Fibroblast of peridontal ligament (primary cell): Measurements from ENCODE around the gene GALNT7.
A peak's percentile ranks its signal among the peaks of the same experiment; 100 is the strongest.

Experiments
- DNase-seq: peaks from one replicate; pipeline ENCODE4 v3.0.0-alpha.2; 2010; ENCODE audit errors: extremely low read depth

GALNT7 gene

GRCh38 chr4:173233857-173234256 lies 65.2 kb downstream of the GALNT7 start:
- DNase-seq = no peak

- DNase-seq = no peak
These were observed 66.4 kb downstream of the GALNT7 start for GRCh38 chr4:173235050-173235449.

DNA sequence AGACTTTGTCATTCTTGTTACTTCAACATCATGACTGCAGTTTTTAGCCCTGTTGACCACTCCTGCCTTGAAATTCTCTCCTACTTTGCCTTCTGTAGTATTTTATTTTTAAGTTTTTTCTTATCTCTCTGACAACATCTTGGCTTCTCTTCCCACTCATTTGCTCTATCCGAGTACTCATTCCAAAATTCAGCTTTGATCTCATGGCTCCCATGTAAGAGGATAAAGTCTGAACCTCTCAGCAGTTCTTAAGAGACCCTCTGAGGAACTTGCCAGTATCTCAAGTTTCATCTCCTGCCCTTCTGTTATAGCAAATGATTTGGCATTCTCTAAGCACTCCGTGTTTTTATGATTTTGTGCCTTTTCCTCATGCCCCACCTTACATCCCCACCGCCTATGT lies 67.7 kb downstream of the GALNT7 start:
- no peak for DNase-seq

DNA sequence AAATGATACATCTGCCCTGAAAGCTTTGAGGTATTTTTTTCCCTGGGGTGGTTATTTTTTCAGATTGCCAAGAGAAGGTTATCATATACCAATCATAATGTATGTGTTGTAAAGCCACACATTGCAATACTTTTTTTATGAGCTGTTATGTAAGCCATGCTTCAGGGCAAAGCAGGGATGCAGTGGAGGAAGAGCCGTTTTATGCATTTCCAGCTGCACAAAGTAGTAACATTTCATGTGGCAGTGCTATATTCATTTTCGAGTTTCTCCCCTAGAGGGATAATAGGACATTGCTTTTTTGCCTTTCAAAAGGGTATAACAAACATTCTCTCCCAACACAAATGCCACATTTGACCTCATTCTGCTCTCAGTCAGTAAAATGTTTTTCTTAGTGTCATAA lies 68.5 kb downstream of the GALNT7 start:
- peak; percentile 29 for DNase-seq

GRCh38 chr4:173237762-173238161 lies 69.2 kb downstream of the GALNT7 start:
- no peak for DNase-seq

- DNase-seq = no peak
These were observed 72.1 kb downstream of the GALNT7 start for GRCh38 chr4:173240696-173241095.

DNA sequence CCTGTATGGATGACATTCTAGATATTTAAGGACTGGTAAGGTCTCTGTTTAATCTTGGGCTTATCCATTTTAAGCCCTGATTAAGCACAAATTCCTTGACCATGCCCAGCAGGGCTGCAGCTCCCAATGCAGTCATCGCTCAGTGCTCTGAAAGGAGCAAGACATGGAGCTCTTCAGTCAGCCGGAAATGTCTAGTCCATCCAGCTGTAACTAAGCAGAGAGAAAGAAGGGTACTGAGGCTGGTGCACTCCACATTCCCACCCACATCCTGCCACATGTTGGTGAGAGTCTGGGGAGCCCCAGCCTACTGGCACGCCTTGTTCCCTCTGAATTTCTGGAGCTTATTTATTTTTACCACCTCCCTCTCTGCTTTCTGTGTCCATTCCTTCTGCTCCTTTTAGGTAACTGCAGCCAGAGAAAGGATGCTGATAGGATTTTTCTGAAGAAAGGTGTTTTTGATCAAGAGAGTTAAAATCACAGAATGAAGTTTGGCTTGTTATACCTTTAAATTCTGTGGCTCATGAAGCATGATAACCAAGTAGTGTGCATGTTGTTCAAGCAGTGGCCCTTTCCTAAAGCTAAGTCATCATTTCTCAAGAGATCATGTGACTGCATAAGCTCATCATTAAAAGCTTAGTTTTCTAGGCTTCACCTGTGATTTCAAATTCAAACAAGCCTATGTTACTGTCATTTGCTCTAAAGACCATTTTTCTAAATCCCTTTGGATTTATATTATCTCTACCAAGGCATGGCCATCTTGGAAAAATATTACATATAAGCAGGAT lies 74.0 kb downstream of the GALNT7 start:
- DNase-seq = no peak

DNA sequence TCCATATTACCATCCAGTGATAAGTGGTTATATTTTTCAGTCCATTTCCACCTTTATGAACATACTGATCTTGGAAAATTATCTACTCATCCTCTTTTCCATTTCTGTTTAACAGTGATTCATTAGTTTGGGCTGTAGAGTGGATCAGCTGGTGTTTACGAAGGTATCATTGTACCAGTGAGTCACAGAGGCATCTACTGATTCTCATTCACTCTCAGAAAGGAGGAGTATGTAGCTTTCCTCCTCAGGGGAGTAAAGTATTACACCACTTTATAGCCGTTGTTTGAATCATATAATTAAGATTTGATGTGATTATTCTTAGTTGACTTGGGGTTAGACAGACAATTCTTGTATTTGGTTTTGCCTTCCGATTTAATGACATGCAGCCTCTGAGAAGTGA lies 74.7 kb downstream of the GALNT7 start:
- DNase-seq = peak; percentile 80

- DNase-seq = no peak
These were observed 75.5 kb downstream of the GALNT7 start for GRCh38 chr4:173243917-173244658.

DNA sequence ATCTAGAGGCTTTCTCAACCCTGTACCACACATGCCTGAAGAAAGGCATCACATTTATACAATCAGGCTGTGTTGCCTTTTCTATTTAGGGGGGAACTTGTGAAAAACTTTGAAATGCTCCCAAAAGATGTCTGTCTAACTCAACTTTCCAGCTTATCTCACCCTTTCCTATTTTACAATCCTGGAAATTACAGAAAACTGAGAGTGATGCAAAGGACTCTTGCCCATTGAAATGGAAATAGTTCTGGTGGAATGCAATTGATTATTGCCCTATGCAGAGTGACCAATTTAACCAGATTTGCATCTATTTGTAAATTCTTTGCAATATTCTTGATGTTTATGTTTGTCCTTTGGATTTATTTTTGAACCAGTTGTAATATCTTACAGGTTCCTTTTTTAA lies 77.3 kb downstream of the GALNT7 start:
- no peak for DNase-seq

DNA sequence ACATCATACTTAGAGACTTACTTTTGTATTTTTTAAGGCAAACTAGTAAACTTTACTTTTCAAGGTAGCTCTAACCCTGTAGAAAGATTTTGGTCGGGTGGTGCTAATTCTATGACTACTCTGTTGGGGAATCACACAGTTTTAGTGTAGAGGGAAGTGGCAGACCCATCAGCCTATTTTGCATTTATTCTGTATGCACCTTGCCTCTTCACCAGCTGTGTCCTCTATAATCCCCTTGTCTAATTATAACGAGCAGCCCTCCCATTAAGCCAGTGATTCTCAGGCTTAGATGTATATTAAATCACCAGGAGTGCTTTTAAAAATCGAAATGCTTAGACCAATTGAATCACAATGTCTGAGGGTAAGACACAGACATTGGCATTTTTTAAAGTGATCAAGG lies 78.1 kb downstream of the GALNT7 start:
- DNase-seq = no peak

- no peak for DNase-seq
These were observed 78.7 kb downstream of the GALNT7 start for GRCh38 chr4:173247321-173247720.

GRCh38 chr4:173248690-173249089 lies 80.1 kb downstream of the GALNT7 start:
- no peak for DNase-seq

GRCh38 chr4:173252024-173252935 lies 83.7 kb downstream of the GALNT7 start:
- DNase-seq = peak; percentile 96

- DNase-seq = no peak
These were observed 85.0 kb downstream of the GALNT7 start for GRCh38 chr4:173253561-173253960.

DNA sequence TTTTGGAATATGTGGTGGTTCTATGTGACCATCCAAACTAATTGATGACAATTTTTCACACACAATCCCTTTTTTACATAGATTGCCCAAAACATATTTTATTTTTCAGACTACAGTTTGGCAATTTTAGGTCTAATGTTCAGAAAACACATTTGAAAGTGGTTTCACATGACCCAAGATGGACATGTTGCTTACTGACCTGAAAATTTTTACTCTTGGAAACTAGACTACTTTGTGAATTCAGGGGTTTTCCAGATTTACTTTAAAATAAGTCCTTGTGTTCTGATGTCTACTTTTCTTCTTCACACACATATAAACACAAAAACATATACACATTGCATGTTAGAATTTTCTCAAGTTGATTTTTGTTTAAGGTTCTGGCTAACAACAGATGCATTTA lies 86.0 kb downstream of the GALNT7 start:
- DNase-seq = no peak

- no peak for DNase-seq
These were observed 88.2 kb downstream of the GALNT7 start for GRCh38 chr4:173256825-173257224.

GRCh38 chr4:173257732-173258717 lies 89.4 kb downstream of the GALNT7 start:
- peak; percentile 81 for DNase-seq

- no peak for DNase-seq
These were observed 90.3 kb downstream of the GALNT7 start for GRCh38 chr4:173258866-173259265.

GRCh38 chr4:173259310-173259709 lies 90.7 kb downstream of the GALNT7 start:
- DNase-seq = no peak

DNA sequence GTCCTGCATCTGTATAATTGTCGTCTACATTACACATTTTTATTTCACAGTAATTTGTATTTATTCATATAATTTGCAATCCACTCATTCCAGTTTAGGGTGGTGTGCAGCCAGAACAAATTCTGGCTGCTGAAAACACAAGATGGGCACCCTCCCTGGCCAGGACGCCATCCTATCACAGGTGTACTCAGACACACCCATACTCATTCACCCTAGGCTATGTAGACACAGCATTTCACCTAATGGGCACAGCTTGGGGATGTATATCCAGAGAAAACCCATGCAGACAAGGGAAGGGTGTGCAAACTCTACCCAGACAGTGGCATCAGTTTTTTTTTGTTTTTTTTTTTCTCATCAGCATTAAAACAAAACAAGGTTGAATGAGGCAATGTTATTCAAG lies 92.4 kb downstream of the GALNT7 start:
- no peak for DNase-seq
